Measurements from ENCODE around the gene GDI2. TPM values are rescaled to one million over a fixed set of nuclear protein-coding genes. Genes with fewer than 3 reads are reported as not detected.
A peak's percentile ranks its signal among the peaks of the same experiment; 100 is the strongest.

GDI2 gene
- total and polyA plus RNA-seq, 4 donors: 103 to 190 (median 155) TPM

GRCh38 chr10:5816170-5816569, 2.9 kb upstream of the GDI2 start:
- DNase-seq (ENCODE audit: low spot score): no peak
- Histone ChIP-seq H3K36me3 (ENCODE audit: control insufficient read depth in 4 of 4, insufficient read depth in 3 of 4, low read depth in 1 of 4, low read length in 3 of 4) (no peaks in the 10 kb centered on the region), H3K4me1 (ENCODE audit: control insufficient read depth in 4 of 4, insufficient read depth in 4 of 4, low read length in 3 of 4) (peaks cover 0 to 16% (median 9%) of the 10 kb centered on the region in 4 donors), H3K27ac (ENCODE audit: low read depth in 1 of 2, low read length in 2 of 2) (no peak overlapping the region), H3K9ac (ENCODE audit: low read depth in 1 of 2, low read length in 2 of 2) (no peak overlapping the region), H3K27me3 (ENCODE audit: control insufficient read depth in 4 of 4, insufficient read depth in 4 of 4, low read length in 3 of 4) (no peaks in the 10 kb centered on the region), H3K9me3 (ENCODE audit: control insufficient read depth in 4 of 4, low read length in 3 of 4) (no peaks in the 10 kb centered on the region), H3K4me3 (ENCODE audit: low read depth in 1 of 3, low read length in 3 of 3) (no peak overlapping the region)
- TF ChIP-seq HNF4G (IDR thresholded peaks at IDR 0.05): no peak
- no peak for TF ChIP-seq TAF1 (conservative IDR thresholded peaks at IDR 0.05)
- no peak for TF ChIP-seq NR2F2 (IDR thresholded peaks at IDR 0.05)
- TF ChIP-seq RXRA (IDR thresholded peaks at IDR 0.05): no peak
- no peak for TF ChIP-seq ZBTB33 (IDR thresholded peaks at IDR 0.05)
- TF ChIP-seq YY1 (IDR thresholded peaks at IDR 0.05): no peak
- TF ChIP-seq FOXA1 (IDR thresholded peaks at IDR 0.05): no peak
- TF ChIP-seq, protein P1, sequence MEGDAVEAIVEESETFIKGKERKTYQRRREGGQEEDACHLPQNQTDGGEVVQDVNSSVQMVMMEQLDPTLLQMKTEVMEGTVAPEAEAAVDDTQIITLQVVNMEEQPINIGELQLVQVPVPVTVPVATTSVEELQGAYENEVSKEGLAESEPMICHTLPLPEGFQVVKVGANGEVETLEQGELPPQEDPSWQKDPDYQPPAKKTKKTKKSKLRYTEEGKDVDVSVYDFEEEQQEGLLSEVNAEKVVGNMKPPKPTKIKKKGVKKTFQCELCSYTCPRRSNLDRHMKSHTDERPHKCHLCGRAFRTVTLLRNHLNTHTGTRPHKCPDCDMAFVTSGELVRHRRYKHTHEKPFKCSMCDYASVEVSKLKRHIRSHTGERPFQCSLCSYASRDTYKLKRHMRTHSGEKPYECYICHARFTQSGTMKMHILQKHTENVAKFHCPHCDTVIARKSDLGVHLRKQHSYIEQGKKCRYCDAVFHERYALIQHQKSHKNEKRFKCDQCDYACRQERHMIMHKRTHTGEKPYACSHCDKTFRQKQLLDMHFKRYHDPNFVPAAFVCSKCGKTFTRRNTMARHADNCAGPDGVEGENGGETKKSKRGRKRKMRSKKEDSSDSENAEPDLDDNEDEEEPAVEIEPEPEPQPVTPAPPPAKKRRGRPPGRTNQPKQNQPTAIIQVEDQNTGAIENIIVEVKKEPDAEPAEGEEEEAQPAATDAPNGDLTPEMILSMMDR (IDR thresholded peaks at IDR 0.05; ENCODE audit: low read depth, low read length, missing input control): no peak
- no peak for TF ChIP-seq FOXA2 (IDR thresholded peaks at IDR 0.05)

- DNase-seq (ENCODE audit: low spot score): no peak
Measured at GRCh38 chr10:5814110-5815107, 1.2 kb upstream of the GDI2 start.

DNA sequence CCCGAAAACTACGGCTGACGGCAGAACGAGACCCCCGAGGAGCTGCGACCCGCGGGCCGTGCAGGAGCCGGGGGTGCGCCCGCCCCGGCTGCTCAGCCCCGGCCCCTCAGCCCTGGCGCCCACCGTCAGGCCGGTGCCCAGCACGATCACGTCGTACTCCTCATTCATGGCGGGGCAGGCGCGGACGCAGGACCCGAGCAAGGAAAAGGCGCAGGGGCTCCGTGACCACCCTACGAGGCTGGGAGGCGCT, 218 bp downstream of the GDI2 start:
- Histone ChIP-seq H3K27ac (ENCODE audit: low read depth in 1 of 2, low read length in 2 of 2) (peak overlapping the region; percentile 97 to 100), H3K9ac (ENCODE audit: low read depth in 1 of 2, low read length in 2 of 2) (peak overlapping the region; percentile 96 to 97), H3K4me3 (ENCODE audit: low read depth in 1 of 3, low read length in 3 of 3) (peak overlapping the region; percentile 75 to 93 (median 80)), H3K27me3 (ENCODE audit: control insufficient read depth in 4 of 4, insufficient read depth in 4 of 4, low read length in 3 of 4) (no peaks in the 10 kb centered on the region), H3K4me1 (ENCODE audit: control insufficient read depth in 4 of 4, insufficient read depth in 4 of 4, low read length in 3 of 4) (peaks cover 0 to 36% (median 28%) of the 10 kb centered on the region in 4 donors), H3K9me3 (ENCODE audit: control insufficient read depth in 4 of 4, low read length in 3 of 4) (no peaks in the 10 kb centered on the region), H3K36me3 (ENCODE audit: control insufficient read depth in 4 of 4, insufficient read depth in 3 of 4, low read depth in 1 of 4, low read length in 3 of 4) (no peaks in the 10 kb centered on the region)
- TF ChIP-seq FOXA1 (IDR thresholded peaks at IDR 0.05) (no peak), HNF4A (conservative IDR thresholded peaks at IDR 0.05) (no peak), EGR1 (IDR thresholded peaks at IDR 0.05; ENCODE audit: low read depth in 2 of 2) (no peak), SP1 (IDR thresholded peaks at IDR 0.05) (no peak), GABPA (IDR thresholded peaks at IDR 0.05 in 1 of 2, conservative IDR thresholded peaks at IDR 0.05 in 1 of 2) (no peak), FOXA2 (IDR thresholded peaks at IDR 0.05) (no peak), ZBTB33 (IDR thresholded peaks at IDR 0.05) (no peak), JUND (IDR thresholded peaks at IDR 0.05) (no peak), TAF1 (conservative IDR thresholded peaks at IDR 0.05) (no peak), HNF4G (IDR thresholded peaks at IDR 0.05) (no peak), RXRA (IDR thresholded peaks at IDR 0.05) (no peak), ATF3 (IDR thresholded peaks at IDR 0.05) (no peak), YY1 (IDR thresholded peaks at IDR 0.05) (no peak), NR2F2 (IDR thresholded peaks at IDR 0.05) (no peak)
- TF ChIP-seq, protein P2, sequence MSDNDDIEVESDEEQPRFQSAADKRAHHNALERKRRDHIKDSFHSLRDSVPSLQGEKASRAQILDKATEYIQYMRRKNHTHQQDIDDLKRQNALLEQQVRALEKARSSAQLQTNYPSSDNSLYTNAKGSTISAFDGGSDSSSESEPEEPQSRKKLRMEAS (IDR thresholded peaks at IDR 0.05): no peak
- TF ChIP-seq, protein P1 (IDR thresholded peaks at IDR 0.05; ENCODE audit: low read depth, low read length, missing input control): no peak
- DNase-seq (ENCODE audit: low spot score): no peak
- under 1% methylated on average over 29 of the region's 29 CpGs for WGBS

More at GRCh38 chr10:5814110-5815107, 1.2 kb upstream of the GDI2 start:
- H3K4me3 ChIP-seq (ENCODE audit: low read depth in 1 of 3, low read length in 3 of 3): peak overlapping the region; percentile 59 to 73 (median 69)
- H3K27ac ChIP-seq (ENCODE audit: low read depth in 1 of 2, low read length in 2 of 2): peak overlapping the region; percentile 97 to 100
- peak overlapping the region; percentile 77 to 85 for H3K9ac ChIP-seq (ENCODE audit: low read depth in 1 of 2, low read length in 2 of 2)
- H3K36me3 ChIP-seq (ENCODE audit: control insufficient read depth in 4 of 4, insufficient read depth in 3 of 4, low read depth in 1 of 4, low read length in 3 of 4): no peaks in the 10 kb centered on the region
- H3K9me3 ChIP-seq (ENCODE audit: control insufficient read depth in 4 of 4, low read length in 3 of 4): no peaks in the 10 kb centered on the region
- no peaks in the 10 kb centered on the region for H3K27me3 ChIP-seq (ENCODE audit: control insufficient read depth in 4 of 4, insufficient read depth in 4 of 4, low read length in 3 of 4)
- no peak for TF ChIP-seq TAF1 (conservative IDR thresholded peaks at IDR 0.05)
- peak in 1 of 2 donors; percentile 19 for TF ChIP-seq JUND (IDR thresholded peaks at IDR 0.05)
- WGBS: 31% methylated on average over 12 of the region's 12 CpGs
- H3K4me1 ChIP-seq (ENCODE audit: control insufficient read depth in 4 of 4, insufficient read depth in 4 of 4, low read length in 3 of 4): peaks cover 0 to 33% (median 23%) of the 10 kb centered on the region in 4 donors
